MCF 10A (cell line): ENCODE results near the gene ARHGEF3. TPM values are rescaled to one million over a fixed set of nuclear protein-coding genes. Genes with fewer than 3 reads are reported as not detected.

Source experiments
- BruUV-seq: library from RNA; stranded (reverse); fragments of 400-500 nt; replicated peaks from 2 replicates; lab custom pipeline; 2021; lab: Mats Ljungman, UMichigan
- CTCF ChIA-PET: fragments of 300-600 bp; sonication (Branson Sonifier 250); formaldehyde crosslinking; extraction: SDS; loops from one replicate; lab custom pipeline; 2021; ENCODE audit warnings: antibody characterized with exemption, inconsistent platforms; lab: Yijun Ruan, JAX
- POLR2A ChIA-PET: fragments of 300-600, 350-650 bp; sonication (Branson Sonifier 250); formaldehyde crosslinking; extraction: SDS; loops from one replicate; lab custom pipeline; 2020; ENCODE audit warnings: antibody characterized with exemption, inconsistent platforms; lab: Yijun Ruan, JAX
- DNase-seq: peaks from one replicate; pipeline ENCODE4 v3.0.0-alpha.2; 2018; ENCODE audit not compliant: unreplicated experiment
- H3K27ac Mint-ChIP-seq: one replicate; pipeline ENCODE4 v1.8.0; 2022; ENCODE audit warnings: mild to moderate bottlenecking, low read depth, mixed read lengths; ENCODE audit not compliant: unreplicated experiment
- H3K27me3 Mint-ChIP-seq: one replicate; pipeline ENCODE4 v1.8.0; 2022; ENCODE audit warnings: mixed read lengths; ENCODE audit not compliant: insufficient read depth, unreplicated experiment
- H3K36me3 Mint-ChIP-seq: one replicate; pipeline ENCODE4 v1.8.0; 2022; ENCODE audit warnings: mild to moderate bottlenecking, moderate library complexity, mixed read lengths; ENCODE audit not compliant: insufficient read depth, unreplicated experiment
- H3K4me1 Mint-ChIP-seq: one replicate; pipeline ENCODE4 v1.8.0; 2022; ENCODE audit warnings: mixed read lengths; ENCODE audit not compliant: insufficient read depth, unreplicated experiment
- H3K4me3 Mint-ChIP-seq: one replicate; pipeline ENCODE4 v1.8.0; 2022; ENCODE audit warnings: mild to moderate bottlenecking, moderate library complexity, mixed read lengths; ENCODE audit not compliant: unreplicated experiment
- H3K9me3 Mint-ChIP-seq: one replicate; pipeline ENCODE4 v1.8.0; 2022; ENCODE audit warnings: mixed read lengths; ENCODE audit not compliant: unreplicated experiment
- intact Hi-C: fragments of 100-400 bp; cut with micrococcal nuclease; formaldehyde crosslinking; loops from 2 replicates; pipeline ENCODE4 v1.14.1; 2022
- total RNA-seq: library from RNA; stranded (reverse); gene quantifications from 2 replicates; pipeline ENCODE4 v1.2.3, GENCODE V29; 2022
- TF ChIP-seq, protein P1 (sequence below): fragments of 200-600 bp; IDR thresholded peaks from one replicate; pipeline ENCODE4 v1.8.0; 2022; ENCODE audit warnings: antibody characterized with exemption, mild to moderate bottlenecking; ENCODE audit not compliant: unreplicated experiment

Gene ARHGEF3
- total RNA-seq, 1 experiment from 2014 or later: 10.6 TPM

DNA sequence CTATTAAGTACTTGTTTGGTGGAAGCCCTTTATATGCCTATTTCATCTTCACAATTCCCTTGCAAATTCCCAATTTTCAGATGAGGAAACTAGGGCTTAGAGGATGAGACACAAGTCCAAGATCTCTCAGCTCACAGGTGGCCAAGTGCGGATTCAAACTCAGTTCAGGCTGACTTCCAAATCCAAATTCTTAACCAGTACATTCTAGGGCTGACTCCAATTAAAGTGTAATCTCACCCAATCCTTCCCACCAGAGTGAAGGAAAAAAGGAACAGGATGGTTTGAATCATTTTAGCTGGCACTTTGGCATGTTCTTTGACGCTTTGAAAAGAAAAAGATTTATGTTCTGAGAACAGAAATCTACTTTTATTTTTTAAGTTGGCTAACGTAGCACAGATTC is 12.7 kb downstream of the ARHGEF3 start:
- TF ChIP-seq, protein P1, sequence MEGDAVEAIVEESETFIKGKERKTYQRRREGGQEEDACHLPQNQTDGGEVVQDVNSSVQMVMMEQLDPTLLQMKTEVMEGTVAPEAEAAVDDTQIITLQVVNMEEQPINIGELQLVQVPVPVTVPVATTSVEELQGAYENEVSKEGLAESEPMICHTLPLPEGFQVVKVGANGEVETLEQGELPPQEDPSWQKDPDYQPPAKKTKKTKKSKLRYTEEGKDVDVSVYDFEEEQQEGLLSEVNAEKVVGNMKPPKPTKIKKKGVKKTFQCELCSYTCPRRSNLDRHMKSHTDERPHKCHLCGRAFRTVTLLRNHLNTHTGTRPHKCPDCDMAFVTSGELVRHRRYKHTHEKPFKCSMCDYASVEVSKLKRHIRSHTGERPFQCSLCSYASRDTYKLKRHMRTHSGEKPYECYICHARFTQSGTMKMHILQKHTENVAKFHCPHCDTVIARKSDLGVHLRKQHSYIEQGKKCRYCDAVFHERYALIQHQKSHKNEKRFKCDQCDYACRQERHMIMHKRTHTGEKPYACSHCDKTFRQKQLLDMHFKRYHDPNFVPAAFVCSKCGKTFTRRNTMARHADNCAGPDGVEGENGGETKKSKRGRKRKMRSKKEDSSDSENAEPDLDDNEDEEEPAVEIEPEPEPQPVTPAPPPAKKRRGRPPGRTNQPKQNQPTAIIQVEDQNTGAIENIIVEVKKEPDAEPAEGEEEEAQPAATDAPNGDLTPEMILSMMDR: no peak
- H3K4me1 Mint-ChIP-seq: peaks cover 23% of the 10 kb centered on the region
- no peaks in the 10 kb centered on the region for H3K36me3 Mint-ChIP-seq
- intact Hi-C loops: no loop called here
- H3K27me3 Mint-ChIP-seq: no peaks in the 10 kb centered on the region
- CTCF ChIA-PET: interaction anchor here (0.7 to 3.4 kb wide), 5 partner anchors 9 to 200 kb away, joined by 3 to 34 read pairs (median 6); partner anchors contain the start of gene ARHGEF3
- DNase-seq: no peak
- H3K9me3 Mint-ChIP-seq: peaks cover 6% of the 10 kb centered on the region
- no TSS peak for BruUV-seq
- no peak overlapping the region for H3K4me3 Mint-ChIP-seq
- H3K27ac Mint-ChIP-seq: no peak overlapping the region
- POLR2A ChIA-PET: interaction anchor here (0.7 to 2.0 kb wide), 4 partner anchors 11 to 95 kb away, joined by 3 to 9 read pairs (median 3); no protein-coding TSS in a partner anchor

DNA sequence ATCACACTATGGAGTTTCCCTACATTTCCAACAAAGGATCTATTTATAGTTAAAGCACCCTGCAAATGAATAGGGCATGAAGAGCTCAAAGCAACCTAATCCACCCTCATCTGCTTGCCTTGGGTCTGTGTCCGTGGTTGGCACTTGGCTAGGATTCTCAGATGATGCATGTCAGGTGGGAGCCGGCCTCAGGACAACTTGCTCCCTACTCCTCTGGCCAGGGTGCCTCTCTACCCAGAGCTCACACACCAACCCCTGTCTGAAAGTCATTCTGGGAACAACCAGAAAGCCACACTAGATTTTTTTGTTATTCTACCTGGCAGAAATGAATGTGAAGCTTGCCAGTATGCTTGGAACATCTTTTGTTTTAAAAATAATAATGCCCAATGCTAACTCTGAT is 13.2 kb downstream of the ARHGEF3 start:
- peak overlapping the region; percentile 46 for H3K27ac Mint-ChIP-seq
- H3K27me3 Mint-ChIP-seq: no peaks in the 10 kb centered on the region
- CTCF ChIA-PET: interaction anchor here (0.7 to 3.4 kb wide), 5 partner anchors 9 to 200 kb away, joined by 3 to 34 read pairs (median 6); partner anchors contain the start of gene ARHGEF3
- TF ChIP-seq, protein P1: no peak
- intact Hi-C loops: no loop called here
- H3K9me3 Mint-ChIP-seq: peaks cover under 1% of the 10 kb centered on the region
- no TSS peak for BruUV-seq
- no peak for DNase-seq
- POLR2A ChIA-PET: interaction anchor here (0.7 to 1.3 kb wide), 5 partner anchors 12 to 95 kb away, joined by 3 to 6 read pairs (median 3); no protein-coding TSS in a partner anchor
- H3K36me3 Mint-ChIP-seq: no peaks in the 10 kb centered on the region
- peaks cover 29% of the 10 kb centered on the region for H3K4me1 Mint-ChIP-seq
- no peak overlapping the region for H3K4me3 Mint-ChIP-seq

DNA sequence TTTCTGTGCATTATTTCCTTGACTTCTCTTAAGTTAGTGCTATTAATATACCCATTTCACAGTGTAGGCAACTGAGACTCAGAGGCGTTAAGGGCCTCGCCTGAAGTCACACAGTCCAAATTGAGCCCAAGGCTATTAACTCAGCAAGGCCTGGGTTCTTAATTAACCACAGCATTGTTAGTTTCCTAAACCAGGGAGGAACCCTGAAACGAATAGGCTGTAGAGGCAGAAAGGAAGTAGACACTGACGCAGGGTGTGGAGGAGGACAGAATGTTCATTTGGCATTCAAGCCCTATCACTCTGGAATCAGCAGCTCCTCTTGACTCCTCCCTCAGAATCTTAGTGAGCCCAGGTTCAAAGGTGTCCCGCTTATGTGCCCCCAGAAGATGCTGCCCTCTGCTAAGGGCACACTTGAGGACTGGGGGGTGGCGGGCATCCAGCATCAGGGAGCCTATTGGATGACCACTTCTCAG is 13.9 kb downstream of the ARHGEF3 start:
- no peak for DNase-seq
- POLR2A ChIA-PET: interaction anchor here (1.0 to 1.1 kb wide), 2 partner anchors 12 to 16 kb away, joined by 3 to 6 read pairs; no protein-coding TSS in a partner anchor
- peaks cover 36% of the 10 kb centered on the region for H3K4me1 Mint-ChIP-seq
- H3K4me3 Mint-ChIP-seq: no peak overlapping the region
- H3K36me3 Mint-ChIP-seq: no peaks in the 10 kb centered on the region
- H3K9me3 Mint-ChIP-seq: no peaks in the 10 kb centered on the region
- peak overlapping the region; percentile 46 for H3K27ac Mint-ChIP-seq
- intact Hi-C loops: no loop called here
- no TSS peak for BruUV-seq
- TF ChIP-seq, protein P1: no peak
- no peaks in the 10 kb centered on the region for H3K27me3 Mint-ChIP-seq
- CTCF ChIA-PET: interaction anchor here (3.4 kb wide), 1 partner anchor 12 kb away, joined by 34 read pairs; the partner anchor contains the start of gene ARHGEF3

DNA sequence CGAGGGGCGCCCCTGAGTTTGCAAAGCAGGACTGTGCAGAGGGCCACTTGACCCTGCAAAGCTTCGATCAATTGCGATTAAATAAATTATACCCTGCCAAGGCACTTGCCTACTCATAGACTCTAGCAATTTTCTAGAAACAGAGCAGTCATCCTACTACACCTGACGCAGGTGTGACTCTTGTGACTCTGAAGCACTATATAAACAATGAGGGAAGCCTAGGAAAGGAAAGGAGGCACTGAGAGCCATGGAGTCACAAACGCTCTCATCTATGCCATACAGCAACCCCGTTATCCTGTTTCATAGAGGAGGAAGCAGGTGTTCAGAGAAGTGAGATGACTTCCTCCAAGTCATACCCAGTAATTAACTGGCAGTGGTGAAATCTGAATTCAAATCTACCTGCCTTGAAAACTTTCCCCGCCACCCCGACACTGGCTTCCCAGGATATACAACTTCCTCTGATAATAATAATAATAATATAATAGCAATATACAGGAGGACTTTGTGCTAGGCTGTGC is 14.4 kb downstream of the ARHGEF3 start:
- TF ChIP-seq, protein P1: no peak
- DNase-seq: no peak
- no peaks in the 10 kb centered on the region for H3K9me3 Mint-ChIP-seq
- POLR2A ChIA-PET: interaction anchor here (1.1 to 3.7 kb wide), 2 partner anchors 12 to 15 kb away, joined by 3 to 32 read pairs; partner anchors contain the start of gene ARHGEF3
- peak overlapping the region; percentile 46 for H3K27ac Mint-ChIP-seq
- no peaks in the 10 kb centered on the region for H3K27me3 Mint-ChIP-seq
- H3K4me1 Mint-ChIP-seq: peaks cover 38% of the 10 kb centered on the region
- no peak overlapping the region for H3K4me3 Mint-ChIP-seq
- CTCF ChIA-PET: interaction anchor here (3.4 to 5.7 kb wide), 2 partner anchors 12 to 13 kb away, joined by 34 to 63 read pairs; partner anchors contain the start of gene ARHGEF3
- BruUV-seq: no TSS peak
- no peaks in the 10 kb centered on the region for H3K36me3 Mint-ChIP-seq
- intact Hi-C loops: no loop called here
